HL-60/S4 (cell line): ENCODE data around the gene CCDC92.
"Not testable (repeated sequence)": the region's sequence is repeated elsewhere in the genome, so short reads cannot be mapped to it uniquely, and the experiment has no call there.

Experiments
- in situ Hi-C: fragments of 300-500 bp; cut with MboI; formaldehyde crosslinking; loops from 2 replicates; pipeline ENCODE4 v1.14.3; 2022; ENCODE audit warnings: low sequenced_read_pairs

CCDC92 gene

DNA sequence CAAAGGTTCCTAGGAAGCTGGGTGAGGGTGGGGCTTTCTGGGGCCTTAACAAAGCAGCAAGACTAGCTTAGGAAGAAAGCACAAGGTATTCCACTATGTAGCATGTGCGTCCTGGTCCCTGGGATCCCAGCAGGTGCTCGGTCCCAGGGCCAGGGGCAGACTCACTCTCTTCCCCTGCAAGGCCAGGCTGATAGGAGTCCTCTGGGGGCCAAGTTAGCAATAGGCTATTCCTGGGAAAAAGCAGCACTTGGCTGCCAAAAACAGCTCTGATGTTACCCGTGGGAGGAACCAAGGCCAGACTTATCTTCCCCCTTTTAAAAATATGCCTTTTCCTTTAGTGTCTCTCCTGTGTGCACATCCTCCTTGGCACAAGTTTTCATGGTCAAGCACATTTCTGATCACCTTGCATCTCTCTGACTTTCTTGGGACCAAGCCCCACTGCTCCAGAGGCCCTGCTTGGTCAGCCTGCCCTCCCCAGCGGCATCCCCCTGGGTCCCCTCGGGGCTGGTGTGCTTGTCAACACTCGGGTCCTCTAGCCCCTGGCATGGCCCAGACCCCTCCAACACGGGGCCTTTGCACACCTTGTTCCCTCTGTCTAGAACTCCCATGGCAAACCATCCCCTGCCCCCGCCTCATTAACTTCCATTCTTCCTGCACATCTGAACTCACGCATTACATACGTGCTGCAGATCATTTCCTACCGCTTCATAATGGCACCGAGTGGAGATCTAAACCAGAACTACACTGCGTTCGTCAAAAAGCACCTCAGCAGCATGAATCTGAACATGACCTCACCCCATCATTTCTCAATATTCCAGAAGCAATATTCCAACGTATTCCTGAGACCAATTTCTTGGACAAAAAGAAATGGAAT, 21.9 kb downstream of the CCDC92 start:
- in situ Hi-C loops, result no loop called here

DNA sequence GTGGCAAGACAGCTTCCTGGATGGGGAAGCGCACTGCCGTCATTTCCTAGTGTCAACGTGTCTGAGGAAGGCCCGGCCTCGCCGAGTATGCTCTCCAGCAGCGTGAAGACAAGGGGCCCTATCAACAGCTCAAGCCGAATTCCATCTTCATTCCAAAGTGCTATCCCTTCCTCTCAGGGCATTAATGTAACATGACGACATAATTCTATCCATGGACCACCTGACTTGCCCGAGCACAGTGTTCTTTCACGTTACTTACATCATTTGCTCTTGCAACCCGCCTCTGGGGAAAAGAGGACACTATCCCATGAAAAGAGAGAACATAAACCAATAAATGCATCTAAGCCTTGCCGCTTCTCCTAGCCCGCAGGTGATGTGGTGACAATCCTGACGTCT, 22.9 kb downstream of the CCDC92 start:
- in situ Hi-C loops, result no loop called here

- in situ Hi-C loops, result no loop called here
Measured at GRCh38 chr12:123948796-123949769, 23.5 kb downstream of the CCDC92 start.

GRCh38 chr12:123948401-123948795, 24.2 kb downstream of the CCDC92 start:
- in situ Hi-C loops, result no loop called here

- in situ Hi-C loops, result not testable (repeated sequence)
Measured at GRCh38 chr12:123947531-123947930, 25.1 kb downstream of the CCDC92 start.

GRCh38 chr12:123946516-123947505, 25.8 kb downstream of the CCDC92 start:
- in situ Hi-C loops, result not testable (repeated sequence)

- in situ Hi-C loops, result no loop called here
Measured at GRCh38 chr12:123946152-123946515, 26.5 kb downstream of the CCDC92 start.

- in situ Hi-C loops, result no loop called here
Measured at GRCh38 chr12:123945287-123946151, 27.1 kb downstream of the CCDC92 start.

DNA sequence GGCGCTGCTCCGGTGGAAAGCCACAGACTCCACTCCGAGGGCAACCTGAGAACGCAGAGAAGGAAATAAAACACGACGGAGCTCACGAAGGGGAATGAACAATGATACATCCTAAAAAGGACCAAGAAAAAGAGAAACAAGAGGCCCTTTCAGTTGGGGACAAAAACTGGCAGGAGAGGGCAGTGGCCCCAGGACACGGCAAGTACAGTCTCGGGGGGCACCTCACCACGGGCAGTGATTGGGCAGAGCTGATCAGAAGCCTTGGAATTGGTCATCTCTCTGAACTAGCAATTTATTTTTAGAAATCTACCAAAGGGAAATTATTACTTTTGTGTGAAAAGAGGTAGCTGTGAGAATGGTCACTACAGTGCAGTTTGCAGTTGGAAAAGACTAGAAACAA, 27.9 kb downstream of the CCDC92 start:
- in situ Hi-C loops, result no loop called here

- in situ Hi-C loops, result no loop called here
Measured at GRCh38 chr12:123943816-123944215, 28.8 kb downstream of the CCDC92 start.

DNA sequence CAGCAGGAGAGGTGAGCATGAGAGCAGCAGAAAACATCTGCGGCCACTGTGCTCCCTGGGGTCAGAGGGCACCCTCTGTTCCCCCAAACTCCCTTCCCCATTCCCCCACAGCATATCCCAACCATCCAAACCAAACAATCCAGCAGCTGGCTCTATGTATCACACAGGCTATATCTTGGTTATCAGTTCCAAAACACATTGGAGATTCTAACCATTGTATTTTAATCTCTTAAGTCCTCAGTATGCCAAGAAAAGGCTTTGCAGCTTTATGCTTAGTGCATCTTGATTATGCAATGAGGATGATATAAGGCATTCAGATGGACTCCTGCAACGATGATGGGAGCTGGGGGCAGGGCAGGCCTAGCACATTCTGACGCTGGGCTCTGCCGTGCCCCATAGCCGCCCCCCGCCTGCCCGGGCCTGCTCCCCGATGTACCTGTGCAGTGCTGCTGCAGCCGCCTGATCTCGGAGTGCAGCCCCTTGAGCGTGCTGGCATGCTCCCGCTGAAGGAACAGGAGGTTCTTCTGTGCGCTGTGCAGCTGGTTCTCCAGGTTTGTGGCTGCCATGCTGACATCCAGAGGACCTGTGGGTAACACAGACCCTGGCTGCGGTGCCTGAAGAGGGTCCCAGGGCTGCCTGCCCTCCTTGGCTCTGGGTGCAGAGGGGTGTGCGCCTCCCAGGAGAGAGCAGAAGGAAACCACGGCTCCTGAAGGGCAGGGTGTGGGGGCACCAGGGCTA, 29.6 kb downstream of the CCDC92 start:
- in situ Hi-C loops, result no loop called here

GRCh38 chr12:123942238-123942653, 30.4 kb downstream of the CCDC92 start:
- in situ Hi-C loops, result no loop called here

- in situ Hi-C loops, result no loop called here
Measured at GRCh38 chr12:123941624-123942237, 30.9 kb downstream of the CCDC92 start.

GRCh38 chr12:123941000-123941399, 31.6 kb downstream of the CCDC92 start:
- in situ Hi-C loops, result no loop called here

GRCh38 chr12:123940627-123940966, 32.0 kb downstream of the CCDC92 start:
- in situ Hi-C loops, result no loop called here

- in situ Hi-C loops, result no loop called here
Measured at GRCh38 chr12:123939716-123940626, 32.7 kb downstream of the CCDC92 start.

DNA sequence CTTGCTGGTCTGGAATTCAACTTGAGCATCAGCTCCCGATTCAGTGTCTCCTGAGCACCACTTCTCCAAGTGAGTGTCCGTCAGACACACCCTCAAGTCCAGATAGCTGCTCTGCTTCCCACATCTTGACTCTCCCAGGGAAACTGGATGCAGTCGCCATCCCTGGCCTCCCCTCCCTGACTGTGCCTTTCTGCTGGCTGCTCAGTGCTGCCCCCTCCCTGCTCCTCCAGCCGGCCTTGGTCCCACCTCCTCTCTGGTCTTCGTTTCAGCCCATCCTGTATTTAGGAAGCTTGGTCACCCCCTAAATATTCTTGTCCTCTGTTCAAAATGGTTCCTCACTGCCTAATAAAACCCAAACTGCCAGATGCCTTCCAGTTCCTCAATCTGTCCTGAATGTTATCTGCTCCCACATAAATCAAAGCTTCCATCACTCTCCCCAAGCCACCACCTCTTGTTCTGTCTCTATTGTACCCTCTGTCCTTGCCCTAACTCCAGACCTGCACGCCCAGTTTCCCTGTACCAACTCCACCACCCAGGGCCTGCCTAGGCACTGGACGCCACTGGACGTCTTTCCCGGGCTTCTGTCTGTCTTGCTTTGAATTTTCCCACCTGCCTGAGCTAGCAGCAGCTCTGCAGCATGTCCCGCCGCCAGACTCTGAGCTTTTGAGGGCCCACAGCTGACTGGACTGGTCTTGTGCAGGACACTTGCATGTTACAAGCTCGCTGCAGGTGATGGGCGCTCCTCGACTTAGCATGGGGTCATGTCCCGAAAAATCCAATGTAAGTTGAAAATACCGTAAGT, 33.8 kb downstream of the CCDC92 start:
- in situ Hi-C loops, result no loop called here
